ENCODE results near the gene TRAK1. TPM values are rescaled to one million over a fixed set of nuclear protein-coding genes. Genes with fewer than 3 reads are reported as not detected.

TRAK1 gene
- total RNA-seq, 1 experiment from 2014 or later: 41.0 TPM

GRCh38 chr3:42224658-42225421 is 133.7 kb downstream of the TRAK1 start (continued):
- no peak for TF ChIP-seq AFF4 (CRISPR knock-in tag; IDR thresholded peaks at IDR 0.05; ENCODE audit: borderline replicate concordance)
- no peak for TF ChIP-seq FOXP1 (CRISPR knock-in tag; IDR thresholded peaks at IDR 0.05; ENCODE audit: borderline replicate concordance)
- no peak for TF ChIP-seq ZNF671 (CRISPR knock-in tag; IDR thresholded peaks at IDR 0.05)
- no peak for TF ChIP-seq GRHL2 (CRISPR knock-in tag; IDR thresholded peaks at IDR 0.05; ENCODE audit: insufficient replicate concordance, severe bottlenecking)
- TF ChIP-seq RELA (CRISPR knock-in tag; IDR thresholded peaks at IDR 0.05; ENCODE audit: borderline replicate concordance): no peak

GRCh38 chr3:42225486-42226363 is 134.6 kb downstream of the TRAK1 start:
- ChIA-PET POLR2A (no interaction called here), CTCF (no interaction called here)
- Mint-ChIP-seq H3K27ac (no peak overlapping the region), H3K36me3 (peaks cover 24% of the 10 kb centered on the region), H3K9me3 (peaks cover 5% of the 10 kb centered on the region; the same call in 1 of the 2 replicates), H3K27me3 (ENCODE audit: low read depth) (no peaks in the 10 kb centered on the region), H3K4me1 (peaks cover 2% of the 10 kb centered on the region), H3K4me3 (no peak overlapping the region)
- DNase-seq (ENCODE audit: low spot score) (no peak), ATAC-seq (no peak)
- TF ChIP-seq ERG (CRISPR knock-in tag; IDR thresholded peaks at IDR 0.05) (no peak), ZBTB43 (CRISPR knock-in tag; IDR thresholded peaks at IDR 0.05) (no peak), ETV6 (CRISPR knock-in tag; IDR thresholded peaks at IDR 0.05) (no peak), ZNF317 (CRISPR knock-in tag; IDR thresholded peaks at IDR 0.05; ENCODE audit: borderline replicate concordance, low read depth) (no peak), ZNF121 (CRISPR knock-in tag; IDR thresholded peaks at IDR 0.05) (peak; percentile 76), MAX (CRISPR knock-in tag; IDR thresholded peaks at IDR 0.05) (no peak)

GRCh38 chr3:42226470-42227425 is 135.6 kb downstream of the TRAK1 start:
- Mint-ChIP-seq H3K4me1 (peaks cover 2% of the 10 kb centered on the region), H3K27ac (0 out of 2 replicates have a peak overlapping the region, but pooled peaks have one; percentile 28), H3K36me3 (peaks cover 24% of the 10 kb centered on the region), H3K9me3 (peaks cover 5% of the 10 kb centered on the region; the same call in 1 of the 2 replicates), H3K27me3 (ENCODE audit: low read depth) (no peaks in the 10 kb centered on the region), H3K4me3 (no peak overlapping the region)
- ChIA-PET POLR2A (no interaction called here), CTCF (no interaction called here)
- no peak; the same call in 1 of the 2 replicates for ATAC-seq
- TF ChIP-seq ZBTB43 (CRISPR knock-in tag; IDR thresholded peaks at IDR 0.05) (no peak), USF1 (CRISPR knock-in tag; IDR thresholded peaks at IDR 0.05) (peak; percentile 37; the same call in 1 of the 2 replicates), USF2 (CRISPR knock-in tag; IDR thresholded peaks at IDR 0.05) (peak; percentile 72)
- no peak for DNase-seq (ENCODE audit: low spot score)
